ENCODE results near the gene TMED5. TPM values are rescaled to one million over a fixed set of nuclear protein-coding genes. Genes with fewer than 3 reads are reported as not detected.
"Not testable (repeated sequence)": the region's sequence is repeated elsewhere in the genome, so short reads cannot be mapped to it uniquely, and the experiment has no call there.

TMED5 gene
- polyA plus RNA-seq, 3 donors, result 30.0 to 75.8 (median 62.8) TPM

- no peak overlapping the region for H3K27ac ChIP-seq (ENCODE audit: low read depth in 1 of 2, low read length in 2 of 2)
- TF ChIP-seq CTCF (IDR thresholded peaks at IDR 0.05), result no peak
- Mint-ChIP-seq H3K27ac (no peak overlapping the region), H3K27me3 (ENCODE audit: low read depth in 3 of 3) (peaks cover 0 to 1% (median 0%) of the 10 kb centered on the region in 3 donors), H3K4me1 (no peaks in the 10 kb centered on the region), H3K4me3 (no peak overlapping the region), H3K9me3 (peaks cover 0 to 2% (median 0%) of the 10 kb centered on the region in 7 donors), H3K36me3 (peaks cover 51 to 83% of the 10 kb centered on the region in 2 donors)
- no peaks in the 10 kb centered on the region for H3K79me2 ChIP-seq (ENCODE audit: insufficient read depth, low read length)
- WGBS (ENCODE audit: insufficient coverage), result no CpG with 5 or more reads among the region's 3 CpGs
- H3K4me1 ChIP-seq (ENCODE audit: control insufficient read depth in 1 of 2, insufficient read depth in 2 of 2, low read length in 2 of 2), result no peaks in the 10 kb centered on the region
- H3K9me3 ChIP-seq (replicated peaks in 1 of 2; ENCODE audit: control insufficient read depth in 1 of 2, insufficient read depth in 1 of 2, low read length in 2 of 2), result no peaks in the 10 kb centered on the region
- H3K4me3 ChIP-seq (replicated peaks in 1 of 3; ENCODE audit: low read depth in 2 of 3, low read length in 3 of 3), result no peak overlapping the region
- peaks cover 49 to 88% of the 10 kb centered on the region in 2 donors for H3K36me3 ChIP-seq (replicated peaks in 1 of 2; ENCODE audit: control insufficient read depth in 1 of 2, insufficient read depth in 2 of 2, low read length in 2 of 2)
- no peak for DNase-seq
- H3K27me3 ChIP-seq (ENCODE audit: control insufficient read depth in 2 of 2, insufficient read depth in 2 of 2, low read length in 2 of 2), result no peaks in the 10 kb centered on the region
- H4K20me1 ChIP-seq (ENCODE audit: insufficient read depth, low read length), result no peaks in the 10 kb centered on the region
- no peak overlapping the region for H3K9ac ChIP-seq (ENCODE audit: insufficient read depth, low read length, poor library complexity, severe bottlenecking)
- no peak overlapping the region for H2AFZ ChIP-seq (ENCODE audit: insufficient read depth, low read depth, low read length, poor library complexity, severe bottlenecking)
- intact Hi-C loops (cut with micrococcal nuclease), result no loop called here
- no peak overlapping the region for H3K4me2 ChIP-seq (replicated peaks; ENCODE audit: extremely low read depth, low read length, poor library complexity, severe bottlenecking)
Measured at GRCh38 chr1:93221913-93222312, 41.7 kb upstream of the TMED5 start.

DNA sequence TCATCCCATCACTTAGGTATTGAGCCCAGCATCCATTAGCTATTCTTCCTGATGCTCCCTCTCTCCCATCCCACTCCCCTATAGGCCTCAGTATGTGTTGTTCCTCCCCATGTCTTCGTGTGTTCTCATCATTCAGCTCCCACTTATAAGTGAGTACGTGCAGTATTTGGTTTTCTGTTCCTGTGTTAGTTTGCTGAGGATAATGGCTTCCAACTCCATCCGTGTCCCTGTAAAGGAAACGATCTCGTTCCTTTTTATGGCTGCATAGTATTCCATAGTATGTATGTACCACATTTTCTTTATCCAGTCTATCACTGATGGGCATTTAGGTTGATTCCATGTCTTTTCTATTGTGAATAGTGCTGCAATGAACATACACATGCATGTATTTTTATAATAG lies 40.5 kb upstream of the TMED5 start:
- H3K9ac ChIP-seq (ENCODE audit: insufficient read depth, low read length, poor library complexity, severe bottlenecking); H3K79me2 ChIP-seq (ENCODE audit: insufficient read depth, low read length); H4K20me1 ChIP-seq (ENCODE audit: insufficient read depth, low read length); H3K4me1 Mint-ChIP-seq; intact Hi-C loops (cut with micrococcal nuclease); H2AFZ ChIP-seq (ENCODE audit: insufficient read depth, low read depth, low read length, poor library complexity, severe bottlenecking); DNase-seq; H3K9me3 ChIP-seq (replicated peaks in 1 of 2; ENCODE audit: control insufficient read depth in 1 of 2, insufficient read depth in 1 of 2, low read length in 2 of 2); H3K27me3 Mint-ChIP-seq (ENCODE audit: low read depth in 3 of 3); H3K4me3 ChIP-seq (replicated peaks in 1 of 3; ENCODE audit: low read depth in 2 of 3, low read length in 3 of 3); H3K27me3 ChIP-seq (ENCODE audit: control insufficient read depth in 2 of 2, insufficient read depth in 2 of 2, low read length in 2 of 2); H3K4me3 Mint-ChIP-seq; H3K4me1 ChIP-seq (ENCODE audit: control insufficient read depth in 1 of 2, insufficient read depth in 2 of 2, low read length in 2 of 2); H3K4me2 ChIP-seq (replicated peaks; ENCODE audit: extremely low read depth, low read length, poor library complexity, severe bottlenecking); H3K9me3 Mint-ChIP-seq; H3K27ac ChIP-seq (ENCODE audit: low read depth in 1 of 2, low read length in 2 of 2); H3K27ac Mint-ChIP-seq: not testable (repeated sequence)
- peaks cover 47 to 79% of the 10 kb centered on the region in 2 donors for H3K36me3 Mint-ChIP-seq
- H3K36me3 ChIP-seq (replicated peaks in 1 of 2; ENCODE audit: control insufficient read depth in 1 of 2, insufficient read depth in 2 of 2, low read length in 2 of 2), result peaks cover 51 to 85% of the 10 kb centered on the region in 2 donors
- WGBS (ENCODE audit: insufficient coverage), result no CpG with 5 or more reads among the region's 5 CpGs
